ENCODE data around the gene SLC34A2. TPM values are rescaled to one million over a fixed set of nuclear protein-coding genes. Genes with fewer than 3 reads are reported as not detected.
"Not testable (repeated sequence)": the region's sequence is repeated elsewhere in the genome, so short reads cannot be mapped to it uniquely, and the experiment has no call there.

The SLC34A2 gene, protein sequence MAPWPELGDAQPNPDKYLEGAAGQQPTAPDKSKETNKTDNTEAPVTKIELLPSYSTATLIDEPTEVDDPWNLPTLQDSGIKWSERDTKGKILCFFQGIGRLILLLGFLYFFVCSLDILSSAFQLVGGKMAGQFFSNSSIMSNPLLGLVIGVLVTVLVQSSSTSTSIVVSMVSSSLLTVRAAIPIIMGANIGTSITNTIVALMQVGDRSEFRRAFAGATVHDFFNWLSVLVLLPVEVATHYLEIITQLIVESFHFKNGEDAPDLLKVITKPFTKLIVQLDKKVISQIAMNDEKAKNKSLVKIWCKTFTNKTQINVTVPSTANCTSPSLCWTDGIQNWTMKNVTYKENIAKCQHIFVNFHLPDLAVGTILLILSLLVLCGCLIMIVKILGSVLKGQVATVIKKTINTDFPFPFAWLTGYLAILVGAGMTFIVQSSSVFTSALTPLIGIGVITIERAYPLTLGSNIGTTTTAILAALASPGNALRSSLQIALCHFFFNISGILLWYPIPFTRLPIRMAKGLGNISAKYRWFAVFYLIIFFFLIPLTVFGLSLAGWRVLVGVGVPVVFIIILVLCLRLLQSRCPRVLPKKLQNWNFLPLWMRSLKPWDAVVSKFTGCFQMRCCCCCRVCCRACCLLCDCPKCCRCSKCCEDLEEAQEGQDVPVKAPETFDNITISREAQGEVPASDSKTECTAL
- not detected for total RNA-seq

DNA sequence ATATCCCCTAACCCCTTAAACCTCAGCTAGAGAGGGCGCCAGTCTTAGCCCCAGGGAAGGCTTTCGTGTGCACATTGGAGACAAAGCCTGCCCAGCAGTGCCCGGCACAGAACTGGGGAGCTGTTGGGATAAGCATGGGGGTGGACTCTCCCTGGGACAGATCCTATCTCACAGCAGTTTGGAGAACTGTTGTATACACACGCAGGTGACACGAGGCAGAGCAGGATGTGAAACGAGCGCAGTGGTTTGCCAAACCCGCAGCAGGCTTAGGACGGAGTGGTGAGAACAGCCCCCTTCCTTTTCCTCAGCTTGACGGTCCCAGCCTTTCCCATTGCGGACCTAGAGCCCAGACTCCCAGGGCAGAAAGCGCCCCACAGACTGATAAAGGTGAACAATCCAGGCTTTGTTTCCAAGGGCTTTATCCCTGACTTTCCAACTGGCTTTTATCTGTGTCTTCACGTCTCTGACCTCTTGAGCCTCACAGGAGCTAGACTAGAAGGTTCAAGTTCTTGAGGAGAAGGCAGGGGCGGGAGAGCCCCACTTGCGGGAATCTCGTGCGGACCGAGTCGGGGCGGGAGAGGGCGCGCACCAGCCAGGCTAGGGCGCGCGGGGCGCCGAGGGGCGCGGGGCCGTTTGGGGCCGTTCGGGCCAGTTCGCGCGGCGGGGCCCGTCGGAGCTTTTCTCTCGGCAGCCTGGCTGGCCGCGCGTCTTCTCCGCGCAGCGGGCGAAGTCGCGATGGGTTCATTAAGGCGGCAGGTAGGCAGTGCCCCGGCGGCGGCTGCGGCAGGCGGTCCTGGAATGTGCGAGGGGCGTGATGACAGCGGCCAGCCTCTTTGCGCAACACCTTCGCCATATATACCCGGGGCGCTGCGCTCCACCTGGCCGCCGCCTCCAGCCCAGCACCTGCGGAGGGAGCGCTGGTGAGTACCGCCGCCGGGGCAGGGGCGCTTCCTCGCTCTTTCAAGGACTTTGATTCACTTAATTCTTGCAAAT, at the start of gene SLC34A2:
Gene SLC34A2 (plus strand): TSS at position 881 of the 993 bp plus-strand sequence. CDS start 6,650 bp downstream, outside the sequence.
- ATAC-seq (peak; percentile 57), DNase-seq (no peak)
- H3K4me1 Mint-ChIP-seq (ENCODE audit: low read depth): peaks cover 10% of the 10 kb centered on the region
- H3K36me3 Mint-ChIP-seq (ENCODE audit: low read depth): no peaks in the 10 kb centered on the region
- H3K27ac Mint-ChIP-seq: no peak within 1 kb of the TSS
- ChIA-PET POLR2A (interaction anchor here (0.6 kb wide), 1 partner anchor 267 kb away, joined by 3 read pairs; no protein-coding TSS in a partner anchor), CTCF (no interaction called here)
- H3K9me3 Mint-ChIP-seq (ENCODE audit: insufficient read depth): no peaks in the 10 kb centered on the region
- no peak within 1 kb of the TSS for H3K4me3 Mint-ChIP-seq
- H3K27me3 Mint-ChIP-seq (ENCODE audit: low read depth): peaks cover 39% of the 10 kb centered on the region

DNA sequence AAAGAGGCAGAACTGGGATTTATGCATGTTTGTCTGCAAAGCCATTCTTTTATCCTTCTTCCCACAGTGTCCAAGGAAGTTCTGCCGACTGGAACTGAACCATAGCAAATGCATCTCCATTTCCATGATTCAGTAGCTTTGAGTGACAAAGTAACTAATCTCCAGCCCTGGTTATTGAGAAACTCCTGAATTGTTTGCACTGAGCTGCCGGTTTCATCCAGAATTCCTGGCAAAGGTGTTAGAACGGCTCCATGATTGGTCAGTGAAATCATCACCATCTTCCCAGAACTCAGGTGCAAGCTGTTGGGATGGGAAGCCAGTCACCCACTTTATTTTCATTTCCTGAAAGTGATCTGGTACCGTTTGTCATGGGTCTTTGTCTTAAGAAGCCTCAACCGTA, 47.0 kb upstream of the SLC34A2 start:
- no peaks in the 10 kb centered on the region for H3K4me1 Mint-ChIP-seq (ENCODE audit: low read depth)
- ChIA-PET CTCF (interaction anchor here (0.9 kb wide), 1 partner anchor 10 kb away, joined by 3 read pairs; no protein-coding TSS in a partner anchor), POLR2A (no interaction called here)
- no peaks in the 10 kb centered on the region for H3K27me3 Mint-ChIP-seq (ENCODE audit: low read depth)
- ATAC-seq (no peak), DNase-seq (no peak)
- no peak overlapping the region for H3K4me3 Mint-ChIP-seq
- H3K36me3 Mint-ChIP-seq (ENCODE audit: low read depth): no peaks in the 10 kb centered on the region
- no peak overlapping the region for H3K27ac Mint-ChIP-seq
- no peaks in the 10 kb centered on the region for H3K9me3 Mint-ChIP-seq (ENCODE audit: insufficient read depth)

- no peaks in the 10 kb centered on the region for H3K9me3 Mint-ChIP-seq (ENCODE audit: insufficient read depth)
- POLR2A ChIA-PET: no interaction called here
- H3K4me1 Mint-ChIP-seq (ENCODE audit: low read depth): no peaks in the 10 kb centered on the region
- no peak overlapping the region for H3K27ac Mint-ChIP-seq
- H3K4me3 Mint-ChIP-seq: no peak overlapping the region
- CTCF ChIA-PET: no interaction called here
- no peaks in the 10 kb centered on the region for H3K36me3 Mint-ChIP-seq (ENCODE audit: low read depth)
- H3K27me3 Mint-ChIP-seq (ENCODE audit: low read depth): no peaks in the 10 kb centered on the region
- ATAC-seq: no peak
- no peak for DNase-seq
Observed at GRCh38 chr4:25609976-25610375, 45.7 kb upstream of the SLC34A2 start.

DNA sequence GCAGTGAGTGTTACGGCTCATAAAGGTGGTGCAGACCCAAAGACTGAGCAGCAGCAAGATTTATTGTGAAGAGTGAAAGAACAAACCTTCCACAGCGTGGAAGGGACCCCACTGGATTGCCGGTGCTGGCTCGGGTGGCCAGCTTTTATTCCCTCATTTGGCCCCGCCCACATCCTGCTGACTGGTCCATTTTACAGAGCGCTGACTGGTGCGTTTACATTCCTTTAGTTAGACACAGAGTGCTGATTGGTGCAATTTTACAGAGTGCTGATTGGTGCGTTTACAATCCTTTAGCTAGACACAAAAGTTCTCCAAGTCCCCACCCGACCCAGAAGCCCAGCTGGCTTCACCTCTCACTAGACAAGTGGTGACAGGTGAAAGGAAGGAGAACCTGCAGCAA, 42.0 kb upstream of the SLC34A2 start:
- POLR2A ChIA-PET; ATAC-seq; H3K9me3 Mint-ChIP-seq (ENCODE audit: insufficient read depth); CTCF ChIA-PET; H3K27me3 Mint-ChIP-seq (ENCODE audit: low read depth); DNase-seq; H3K4me1 Mint-ChIP-seq (ENCODE audit: low read depth); H3K36me3 Mint-ChIP-seq (ENCODE audit: low read depth); H3K4me3 Mint-ChIP-seq; H3K27ac Mint-ChIP-seq: not testable (repeated sequence)

DNA sequence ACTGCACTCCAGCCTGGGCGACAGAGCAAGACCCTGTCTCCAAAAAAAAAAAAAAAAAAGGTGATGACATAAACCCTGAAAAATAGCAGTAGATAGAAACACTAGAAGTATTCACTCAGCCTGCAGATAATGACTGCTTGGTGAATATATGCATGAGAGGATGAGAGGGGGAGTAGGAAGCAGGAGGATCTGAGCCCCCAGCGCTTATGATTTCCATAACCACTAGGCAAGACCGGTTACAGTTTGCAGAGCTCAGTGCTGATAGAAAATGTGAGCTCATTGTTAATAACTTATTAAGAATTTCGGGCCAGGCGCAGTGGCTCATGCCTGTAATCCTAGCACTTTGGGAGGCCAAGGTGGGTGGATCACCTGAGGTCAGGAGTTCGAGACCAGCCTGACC, 40.8 kb upstream of the SLC34A2 start:
- Mint-ChIP-seq H3K36me3 (ENCODE audit: low read depth) (no peaks in the 10 kb centered on the region), H3K27me3 (ENCODE audit: low read depth) (no peaks in the 10 kb centered on the region), H3K27ac (no peak overlapping the region), H3K4me3 (no peak overlapping the region), H3K9me3 (ENCODE audit: insufficient read depth) (no peaks in the 10 kb centered on the region), H3K4me1 (ENCODE audit: low read depth) (no peaks in the 10 kb centered on the region)
- ATAC-seq (no peak), DNase-seq (no peak)
- ChIA-PET POLR2A (no interaction called here), CTCF (no interaction called here)

GRCh38 chr4:25621027-25621930, 34.4 kb upstream of the SLC34A2 start:
- H3K36me3 Mint-ChIP-seq (ENCODE audit: low read depth): no peaks in the 10 kb centered on the region
- ChIA-PET CTCF (no interaction called here), POLR2A (no interaction called here)
- no peak overlapping the region for H3K27ac Mint-ChIP-seq
- no peak for ATAC-seq
- H3K27me3 Mint-ChIP-seq (ENCODE audit: low read depth): peaks cover 12% of the 10 kb centered on the region
- DNase-seq: no peak
- H3K4me3 Mint-ChIP-seq: no peak overlapping the region
- H3K4me1 Mint-ChIP-seq (ENCODE audit: low read depth): peaks cover 8% of the 10 kb centered on the region
- no peaks in the 10 kb centered on the region for H3K9me3 Mint-ChIP-seq (ENCODE audit: insufficient read depth)

- peaks cover 8% of the 10 kb centered on the region for H3K4me1 Mint-ChIP-seq (ENCODE audit: low read depth)
- H3K27me3 Mint-ChIP-seq (ENCODE audit: low read depth): peaks cover 12% of the 10 kb centered on the region
- CTCF ChIA-PET: no interaction called here
- H3K36me3 Mint-ChIP-seq (ENCODE audit: low read depth): no peaks in the 10 kb centered on the region
- H3K27ac Mint-ChIP-seq: no peak overlapping the region
- DNase-seq: no peak
- ATAC-seq: no peak
- no peaks in the 10 kb centered on the region for H3K9me3 Mint-ChIP-seq (ENCODE audit: insufficient read depth)
- H3K4me3 Mint-ChIP-seq: no peak overlapping the region
- POLR2A ChIA-PET: no interaction called here
Observed at GRCh38 chr4:25624616-25625015, 31.0 kb upstream of the SLC34A2 start.

DNA sequence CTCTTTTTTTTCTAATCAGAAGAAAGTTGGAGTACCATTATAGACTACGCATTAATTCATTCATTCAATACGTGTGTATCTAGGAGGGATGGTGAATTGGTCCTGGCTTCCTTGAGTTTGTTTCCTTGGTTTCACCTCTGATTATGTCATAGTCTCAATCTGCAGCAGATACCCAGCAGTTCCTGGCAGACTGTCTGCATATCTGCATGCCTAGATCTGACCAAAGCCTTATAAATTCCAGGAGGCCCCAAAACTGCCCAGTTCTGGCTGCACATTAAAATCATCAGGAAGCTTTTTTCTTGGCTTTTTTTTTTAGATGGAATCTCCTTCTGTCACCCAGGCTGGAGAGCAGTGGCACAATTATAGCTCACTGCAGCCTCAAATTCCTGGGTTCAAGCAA, 27.2 kb upstream of the SLC34A2 start:
- Mint-ChIP-seq H3K4me3 (no peak overlapping the region), H3K36me3 (ENCODE audit: low read depth) (no peaks in the 10 kb centered on the region), H3K27me3 (ENCODE audit: low read depth) (peaks cover 2% of the 10 kb centered on the region), H3K9me3 (ENCODE audit: insufficient read depth) (no peaks in the 10 kb centered on the region), H3K27ac (no peak overlapping the region), H3K4me1 (ENCODE audit: low read depth) (no peaks in the 10 kb centered on the region)
- CTCF ChIA-PET: no interaction called here
- POLR2A ChIA-PET: no interaction called here
- DNase-seq (no peak), ATAC-seq (no peak)

DNA sequence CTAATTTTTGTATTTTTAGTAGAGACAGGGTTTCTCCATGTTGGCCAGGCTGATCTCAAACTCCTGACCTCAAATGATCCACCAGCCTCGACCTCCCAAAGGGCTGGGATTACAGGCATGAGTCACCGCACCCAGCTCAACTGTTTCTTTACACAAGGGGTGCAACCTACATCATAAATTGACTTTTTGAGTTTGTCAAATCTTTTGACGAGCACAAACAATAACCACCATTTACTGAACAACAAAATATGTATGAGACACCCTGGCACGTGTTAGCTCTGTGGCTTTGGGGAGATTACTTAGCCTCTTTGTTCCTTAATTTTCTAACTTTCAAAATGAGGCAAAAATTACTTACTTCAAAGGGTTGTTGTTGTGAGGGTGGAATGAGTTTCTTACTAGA, 23.5 kb upstream of the SLC34A2 start:
- no peak for ATAC-seq
- DNase-seq: no peak
- Mint-ChIP-seq H3K9me3 (ENCODE audit: insufficient read depth) (no peaks in the 10 kb centered on the region), H3K4me3 (no peak overlapping the region), H3K27ac (no peak overlapping the region), H3K27me3 (ENCODE audit: low read depth) (no peaks in the 10 kb centered on the region), H3K36me3 (ENCODE audit: low read depth) (no peaks in the 10 kb centered on the region), H3K4me1 (ENCODE audit: low read depth) (no peaks in the 10 kb centered on the region)
- POLR2A ChIA-PET: no interaction called here
- CTCF ChIA-PET: no interaction called here

- CTCF ChIA-PET: no interaction called here
- Mint-ChIP-seq H3K4me3 (no peak overlapping the region), H3K4me1 (ENCODE audit: low read depth) (no peaks in the 10 kb centered on the region), H3K27ac (no peak overlapping the region), H3K36me3 (ENCODE audit: low read depth) (no peaks in the 10 kb centered on the region), H3K9me3 (ENCODE audit: insufficient read depth) (no peaks in the 10 kb centered on the region), H3K27me3 (ENCODE audit: low read depth) (no peaks in the 10 kb centered on the region)
- POLR2A ChIA-PET: no interaction called here
- DNase-seq (no peak), ATAC-seq (no peak)
Observed at GRCh38 chr4:25633541-25633940, 22.1 kb upstream of the SLC34A2 start.

GRCh38 chr4:25635501-25635900, 20.1 kb upstream of the SLC34A2 start:
- no peak for ATAC-seq
- H3K4me1 Mint-ChIP-seq (ENCODE audit: low read depth): no peaks in the 10 kb centered on the region
- ChIA-PET POLR2A (no interaction called here), CTCF (no interaction called here)
- no peak overlapping the region for H3K27ac Mint-ChIP-seq
- no peaks in the 10 kb centered on the region for H3K9me3 Mint-ChIP-seq (ENCODE audit: insufficient read depth)
- H3K27me3 Mint-ChIP-seq (ENCODE audit: low read depth): no peaks in the 10 kb centered on the region
- DNase-seq: no peak
- no peaks in the 10 kb centered on the region for H3K36me3 Mint-ChIP-seq (ENCODE audit: low read depth)
- no peak overlapping the region for H3K4me3 Mint-ChIP-seq
